Nucleus accumbens (tissue), 56 donors: ENCODE data around the gene HSPA14.
"Not testable (repeated sequence)": the region's sequence is repeated elsewhere in the genome, so short reads cannot be mapped to it uniquely, and the experiment has no call there.

ENCODE experiments used
- DNase-seq, 56 donors: peaks; one replicate each; lab custom pipeline; 2025; lab: John Stamatoyannopoulos, UW

Gene HSPA14

DNA sequence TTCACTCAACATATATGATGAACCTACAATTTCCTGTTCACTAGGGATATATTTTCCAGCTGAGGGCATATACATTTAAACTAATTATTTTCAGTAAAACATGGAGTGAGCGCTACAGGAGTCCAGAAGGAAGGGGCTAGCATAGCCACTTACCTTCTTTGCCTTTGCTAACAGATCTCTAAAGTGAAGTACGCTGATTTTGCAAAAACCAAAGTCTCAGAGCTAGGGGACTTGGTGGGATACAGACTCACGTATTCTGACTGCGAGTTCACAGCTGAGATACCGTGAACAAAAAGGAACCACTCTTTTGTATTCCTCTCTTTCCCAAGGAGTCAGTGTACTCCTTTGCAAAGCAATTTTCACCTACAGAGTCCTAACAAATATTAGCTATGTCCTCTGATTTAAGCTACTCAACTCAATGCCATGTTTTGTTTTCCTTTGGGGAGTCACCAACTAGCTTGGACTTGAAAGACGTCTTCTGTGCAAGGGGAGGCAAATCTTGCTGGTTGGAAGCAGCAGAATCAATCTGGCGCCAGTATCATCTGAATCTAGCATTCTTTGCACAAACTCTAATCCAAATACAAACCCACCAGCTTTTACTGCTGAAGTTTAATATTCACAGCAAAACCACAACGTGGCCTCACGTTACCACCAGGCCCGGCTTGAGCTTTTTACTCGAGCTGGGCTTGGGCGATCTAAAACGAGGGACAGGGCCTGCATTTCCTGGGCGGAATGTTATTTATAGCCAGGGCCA, 926 bp upstream of the HSPA14 start:
- DNase-seq: no peak

- DNase-seq: peak in 16 of 56 donors; percentile 13 to 54 (median 26)
Observed at GRCh38 chr10:14838582-14839304, 637 bp downstream of the HSPA14 start.

- DNase-seq: peak in 2 of 56 donors; percentile 18 to 24
Observed at GRCh38 chr10:14839305-14839695, 1.2 kb downstream of the HSPA14 start.

DNA sequence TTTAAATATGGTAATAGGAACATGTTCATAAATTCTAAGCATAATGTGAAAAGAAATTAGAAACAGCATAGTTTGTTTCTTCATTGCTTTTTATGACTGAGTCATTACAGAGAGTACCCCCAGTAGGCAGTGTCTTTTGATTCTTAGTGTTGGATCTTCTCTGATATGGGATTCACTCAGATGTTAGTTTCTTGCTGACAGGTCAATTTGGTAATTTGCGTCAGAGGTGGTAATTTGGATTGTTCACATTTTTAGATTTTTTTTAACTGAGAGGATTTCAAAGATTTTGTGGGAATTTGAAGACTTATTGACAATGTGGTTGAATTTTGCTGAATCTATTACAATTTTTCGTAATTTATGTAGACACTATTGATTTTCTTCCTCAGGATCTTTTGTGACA, 2.1 kb downstream of the HSPA14 start:
- DNase-seq: no peak

DNA sequence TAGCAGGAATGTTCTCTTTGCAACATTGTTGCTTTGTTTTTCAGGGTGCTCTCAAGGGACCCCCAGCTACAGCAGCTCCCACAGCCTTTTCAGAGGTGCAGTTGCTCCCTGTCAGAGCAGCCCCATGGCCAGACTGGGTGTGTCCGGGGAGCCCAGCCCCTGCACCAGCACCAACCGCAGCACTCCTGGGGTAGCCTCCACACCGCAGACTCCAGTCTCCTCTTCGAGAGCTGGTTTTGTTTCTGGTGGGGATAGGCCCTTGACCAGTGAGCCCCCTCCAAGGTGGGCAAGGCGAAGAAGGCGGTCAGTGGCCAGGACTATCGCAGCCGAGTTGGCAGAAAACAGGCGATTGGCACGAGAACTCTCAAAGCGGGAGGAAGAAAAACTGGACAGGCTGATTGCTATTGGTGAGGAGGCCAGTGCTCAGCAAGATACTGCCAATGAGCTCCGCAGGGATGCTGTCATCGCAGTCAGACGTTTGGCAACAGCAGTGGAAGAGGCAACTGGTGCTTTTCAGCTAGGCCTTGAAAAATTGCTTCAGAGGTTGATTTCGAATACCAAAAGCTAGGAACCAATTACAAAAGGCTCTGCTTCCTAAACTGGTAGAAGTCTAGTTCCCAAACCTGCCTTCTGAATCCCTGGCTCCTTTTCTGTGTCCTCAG, 5.4 kb downstream of the HSPA14 start:
- DNase-seq: no peak

- DNase-seq: no peak
Observed at GRCh38 chr10:14844948-14845347, 6.8 kb downstream of the HSPA14 start.

DNA sequence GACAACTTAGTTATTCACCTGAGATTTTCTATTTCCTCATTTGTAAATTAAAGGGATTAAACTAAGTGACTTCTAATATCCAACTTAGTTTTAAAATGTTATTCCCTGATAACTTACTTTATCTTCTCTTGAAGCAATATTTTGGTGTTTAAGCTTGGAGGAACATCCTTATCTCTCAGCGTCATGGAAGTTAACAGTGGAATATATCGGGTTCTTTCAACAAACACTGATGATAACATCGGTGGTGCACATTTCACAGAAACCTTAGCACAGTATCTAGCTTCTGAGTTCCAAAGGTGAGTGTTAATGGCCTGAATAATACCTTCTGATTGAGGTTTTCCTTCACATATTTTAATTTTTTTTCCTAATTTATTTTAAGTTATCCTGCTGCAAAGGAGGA, 14.1 kb downstream of the HSPA14 start:
- DNase-seq: no peak

GRCh38 chr10:14855453-14855852, 17.3 kb downstream of the HSPA14 start:
- no peak for DNase-seq

GRCh38 chr10:14858338-14858960, 20.3 kb downstream of the HSPA14 start:
- no peak for DNase-seq

DNA sequence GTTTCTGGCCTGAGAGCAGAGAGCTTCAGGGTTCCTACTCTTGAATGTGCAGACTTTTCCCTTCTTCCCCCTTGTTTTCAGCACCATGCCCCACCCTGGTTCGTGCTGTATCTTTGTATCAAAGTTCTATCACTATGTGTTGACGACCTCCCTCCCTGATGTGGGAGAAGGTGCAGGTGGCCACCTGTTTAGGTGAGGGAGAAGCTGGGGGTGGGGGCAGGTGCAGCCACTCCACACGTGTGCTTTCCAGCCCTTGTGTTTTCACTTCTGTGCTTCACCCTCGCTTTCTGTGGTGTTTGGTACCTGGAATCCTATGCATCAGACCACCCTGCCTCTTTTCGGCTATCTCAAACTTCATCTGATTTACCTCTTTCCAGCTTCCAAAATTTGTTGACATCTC, 20.9 kb downstream of the HSPA14 start:
- no peak for DNase-seq

- no peak for DNase-seq
Observed at GRCh38 chr10:14859775-14860174, 21.7 kb downstream of the HSPA14 start.

- DNase-seq: no peak
Observed at GRCh38 chr10:14860791-14861190, 22.7 kb downstream of the HSPA14 start.

- not testable (repeated sequence) for DNase-seq
Observed at GRCh38 chr10:14864466-14864865, 26.4 kb downstream of the HSPA14 start.

DNA sequence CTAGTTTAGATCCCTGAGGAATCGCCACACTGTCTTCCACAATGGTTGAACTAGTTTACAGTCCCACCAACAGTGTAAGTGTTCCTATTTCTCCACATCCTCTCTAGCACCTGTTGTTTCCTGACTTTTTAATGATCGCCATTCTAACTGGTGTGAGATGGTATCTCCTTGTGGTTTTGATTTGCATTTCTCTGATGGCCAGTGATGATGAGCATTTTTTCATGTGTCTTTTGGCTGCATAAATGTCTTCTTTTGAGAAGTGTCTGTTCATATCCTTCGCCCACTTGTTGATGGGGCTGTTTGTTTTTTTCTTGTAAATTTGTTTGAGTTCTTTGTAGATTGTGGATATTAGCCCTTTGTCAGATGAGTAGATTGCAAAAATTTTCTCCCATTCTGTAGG, 26.8 kb downstream of the HSPA14 start:
- DNase-seq: not testable (repeated sequence)

GRCh38 chr10:14873090-14873760, 35.1 kb downstream of the HSPA14 start:
- no peak for DNase-seq

DNA sequence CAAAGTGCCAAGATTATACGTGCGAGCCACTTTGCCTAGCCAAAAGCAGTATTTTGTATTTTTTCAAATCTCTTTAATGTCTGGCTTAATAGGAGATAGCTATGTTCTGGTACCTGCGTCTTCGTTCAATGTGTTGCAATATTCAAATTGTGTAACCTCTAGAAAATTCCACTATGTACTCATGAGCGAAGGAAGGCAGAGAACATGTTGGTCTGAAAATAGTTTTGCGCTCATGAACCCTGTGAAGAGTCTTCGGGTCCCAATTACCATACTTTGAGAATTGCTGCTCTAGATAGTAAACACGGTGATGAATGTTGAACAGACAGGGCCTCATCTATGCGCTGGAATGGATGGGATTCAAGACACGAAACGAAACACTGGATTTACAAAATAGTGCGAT, 37.8 kb downstream of the HSPA14 start:
- no peak for DNase-seq

DNA sequence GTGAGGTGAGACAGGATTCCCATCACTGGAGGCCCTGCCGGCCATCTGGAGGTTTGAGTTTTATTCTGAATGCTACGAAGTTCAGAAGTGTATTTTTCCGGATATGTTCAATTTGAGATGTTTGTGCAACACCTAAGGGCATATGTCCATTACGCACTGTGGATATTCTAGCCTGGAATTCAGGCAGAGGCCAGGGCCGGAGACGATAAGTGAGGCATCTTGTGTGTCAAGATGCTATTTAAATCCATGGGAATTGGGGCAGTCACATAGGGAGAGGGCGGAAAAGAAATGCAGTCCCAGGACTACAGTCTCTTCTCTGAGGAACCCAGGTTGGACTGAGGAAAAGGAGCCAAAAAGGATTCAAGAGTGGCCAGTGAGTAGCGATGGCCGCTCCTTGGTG, 38.7 kb downstream of the HSPA14 start:
- DNase-seq: no peak

DNA sequence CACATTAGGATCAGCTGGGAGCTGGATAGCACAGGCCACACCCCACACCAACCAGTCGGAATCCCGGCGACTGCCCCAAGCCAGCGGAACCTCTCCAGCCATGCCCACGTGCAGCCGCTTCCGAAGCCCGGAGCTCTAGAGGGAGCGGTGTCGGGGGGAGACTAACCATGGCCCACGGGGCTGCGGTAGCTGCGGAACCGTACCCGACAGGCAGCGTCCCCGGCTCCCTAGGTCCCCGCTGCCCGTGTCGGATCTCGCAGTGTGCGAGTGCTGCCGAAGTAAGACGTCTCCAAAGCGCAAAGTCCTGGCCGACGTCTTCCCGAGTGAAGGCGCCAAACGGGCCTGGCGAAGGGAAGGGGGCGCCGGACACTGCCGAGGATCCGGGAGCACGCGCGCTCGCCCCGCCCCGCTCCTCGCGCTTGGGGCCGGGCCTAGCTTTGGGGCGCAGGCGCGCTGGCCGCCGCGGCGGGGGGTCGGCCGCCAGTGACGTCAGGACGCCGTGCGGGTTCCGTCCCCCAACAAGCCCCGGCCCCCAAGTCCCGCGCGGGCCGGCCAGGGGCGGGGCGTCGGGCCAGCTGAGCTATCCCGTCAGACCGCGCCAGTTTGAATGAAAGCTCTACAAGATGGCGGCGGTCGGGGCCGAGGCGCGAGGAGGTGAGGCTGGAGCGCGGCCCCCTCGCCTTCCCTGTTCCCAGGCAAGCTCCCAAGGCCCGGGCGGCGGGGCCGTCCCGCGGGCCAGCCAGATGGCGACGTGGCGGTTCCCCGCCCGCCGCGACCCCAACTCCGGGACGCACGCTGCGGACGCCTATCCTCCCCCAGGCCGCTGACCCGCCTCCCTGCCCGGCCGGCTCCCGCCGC, 40.4 kb downstream of the HSPA14 start, which contains the start of gene SUV39H2:
Gene SUV39H2, plus strand, starts transcription at position 601 of the 858 bp plus-strand sequence. Its CDS starts 23 bp downstream, at position 624.
- DNase-seq: peak; percentile 40 to 97 (median 91)
